NCI-H1048 (cell line): ENCODE measurements around the gene WNT10A.

ENCODE experiments used
- DNase-seq: peaks from one replicate; lab custom pipeline; 2025; lab: John Stamatoyannopoulos, UW

WNT10A gene

GRCh38 chr2:218877331-218877730 lies 3.3 kb upstream of the WNT10A start:
- DNase-seq, result no peak

GRCh38 chr2:218877891-218878290 lies 2.8 kb upstream of the WNT10A start:
- no peak for DNase-seq

GRCh38 chr2:218878486-218878885 lies 2.2 kb upstream of the WNT10A start:
- DNase-seq, result no peak

GRCh38 chr2:218878926-218879761 lies 1.5 kb upstream of the WNT10A start:
- no peak for DNase-seq

- no peak for DNase-seq
Observed at GRCh38 chr2:218879776-218880101, 913 bp upstream of the WNT10A start.

GRCh38 chr2:218880859-218881594 lies 375 bp downstream of the WNT10A start:
- no peak for DNase-seq

- DNase-seq, result no peak
Observed at GRCh38 chr2:218881744-218882460, 1.2 kb downstream of the WNT10A start.

GRCh38 chr2:218882461-218882816 lies 1.8 kb downstream of the WNT10A start:
- no peak for DNase-seq

- DNase-seq, result no peak
Observed at GRCh38 chr2:218882866-218883366, 2.3 kb downstream of the WNT10A start.

GRCh38 chr2:218883491-218884490 lies 3.1 kb downstream of the WNT10A start:
- no peak for DNase-seq

GRCh38 chr2:218884519-218884918 lies 3.9 kb downstream of the WNT10A start:
- DNase-seq, result no peak

- DNase-seq, result no peak
Observed at GRCh38 chr2:218885981-218886947, 5.6 kb downstream of the WNT10A start.

GRCh38 chr2:218887079-218887478 lies 6.4 kb downstream of the WNT10A start:
- DNase-seq, result no peak

GRCh38 chr2:218888341-218888740 lies 7.7 kb downstream of the WNT10A start:
- DNase-seq, result no peak

GRCh38 chr2:218889937-218890336 lies 9.3 kb downstream of the WNT10A start:
- DNase-seq, result no peak

GRCh38 chr2:218890369-218890768 lies 9.7 kb downstream of the WNT10A start:
- DNase-seq, result no peak

GRCh38 chr2:218891275-218892135 lies 10.9 kb downstream of the WNT10A start:
- DNase-seq, result no peak

GRCh38 chr2:218892693-218893348 lies 12.2 kb downstream of the WNT10A start:
- DNase-seq, result no peak
